Measurements from ENCODE around the gene PLGRKT. TPM values are rescaled to one million over a fixed set of nuclear protein-coding genes. Genes with fewer than 3 reads are reported as not detected.
A peak's percentile ranks its signal among the peaks of the same experiment; 100 is the strongest.
"Not testable (repeated sequence)": the region's sequence is repeated elsewhere in the genome, so short reads cannot be mapped to it uniquely, and the experiment has no call there.

Gene PLGRKT
- total RNA-seq, 2 donors from 2014 or later, result 6.0 to 8.8 TPM

- DNase-seq (ENCODE audit: low spot score), result no peak
- Histone ChIP-seq H3K9me3 (no peaks in the 10 kb centered on the region), H3K27me3 (replicated peaks; ENCODE audit: insufficient read depth) (no peaks in the 10 kb centered on the region), H3K36me3 (no peaks in the 10 kb centered on the region), H3K4me1 (ENCODE audit: control insufficient read depth in 1 of 2, low read depth in 2 of 2) (peaks cover 5 to 19% of the 10 kb centered on the region in 2 donors), H3K27ac (no peak overlapping the region), H3K4me3 (no peak overlapping the region)
- TF ChIP-seq, protein P1, sequence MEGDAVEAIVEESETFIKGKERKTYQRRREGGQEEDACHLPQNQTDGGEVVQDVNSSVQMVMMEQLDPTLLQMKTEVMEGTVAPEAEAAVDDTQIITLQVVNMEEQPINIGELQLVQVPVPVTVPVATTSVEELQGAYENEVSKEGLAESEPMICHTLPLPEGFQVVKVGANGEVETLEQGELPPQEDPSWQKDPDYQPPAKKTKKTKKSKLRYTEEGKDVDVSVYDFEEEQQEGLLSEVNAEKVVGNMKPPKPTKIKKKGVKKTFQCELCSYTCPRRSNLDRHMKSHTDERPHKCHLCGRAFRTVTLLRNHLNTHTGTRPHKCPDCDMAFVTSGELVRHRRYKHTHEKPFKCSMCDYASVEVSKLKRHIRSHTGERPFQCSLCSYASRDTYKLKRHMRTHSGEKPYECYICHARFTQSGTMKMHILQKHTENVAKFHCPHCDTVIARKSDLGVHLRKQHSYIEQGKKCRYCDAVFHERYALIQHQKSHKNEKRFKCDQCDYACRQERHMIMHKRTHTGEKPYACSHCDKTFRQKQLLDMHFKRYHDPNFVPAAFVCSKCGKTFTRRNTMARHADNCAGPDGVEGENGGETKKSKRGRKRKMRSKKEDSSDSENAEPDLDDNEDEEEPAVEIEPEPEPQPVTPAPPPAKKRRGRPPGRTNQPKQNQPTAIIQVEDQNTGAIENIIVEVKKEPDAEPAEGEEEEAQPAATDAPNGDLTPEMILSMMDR (IDR thresholded peaks at IDR 0.05), result no peak
- no peak for ATAC-seq (ENCODE audit: insufficient number of reproducible peaks, low FRiP score, low read depth)
Observed at GRCh38 chr9:5357431-5358105, 80.2 kb downstream of the PLGRKT start.

DNA sequence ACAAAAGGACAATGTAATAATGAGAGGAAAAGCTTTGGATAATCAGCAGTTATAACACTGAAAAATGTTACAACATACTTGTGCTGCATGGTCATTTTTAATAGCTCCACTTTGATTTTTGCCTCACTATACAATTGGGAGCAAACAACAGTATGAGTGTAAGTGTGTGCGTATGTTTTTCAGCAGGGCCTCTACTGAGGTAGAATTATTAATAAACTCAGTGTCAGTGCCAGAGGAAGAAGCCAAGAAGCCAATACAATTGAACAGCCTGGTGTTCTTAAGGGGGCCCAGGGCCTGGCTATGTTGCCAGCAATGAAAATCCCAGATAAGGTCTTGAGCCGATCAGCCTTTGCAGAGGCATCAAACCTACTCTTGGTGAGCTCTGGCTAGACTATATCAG lies 81.9 kb downstream of the PLGRKT start:
- TF ChIP-seq, protein P1 (IDR thresholded peaks at IDR 0.05), result no peak
- Histone ChIP-seq H3K36me3 (no peaks in the 10 kb centered on the region), H3K27me3 (replicated peaks; ENCODE audit: insufficient read depth) (no peaks in the 10 kb centered on the region), H3K27ac (no peak overlapping the region), H3K4me1 (ENCODE audit: control insufficient read depth in 1 of 2, low read depth in 2 of 2) (peaks cover 0 to 4% of the 10 kb centered on the region in 2 donors), H3K9me3 (no peaks in the 10 kb centered on the region), H3K4me3 (no peak overlapping the region)
- DNase-seq (ENCODE audit: low spot score), result no peak
- ATAC-seq (ENCODE audit: insufficient number of reproducible peaks, low FRiP score, low read depth), result no peak

DNA sequence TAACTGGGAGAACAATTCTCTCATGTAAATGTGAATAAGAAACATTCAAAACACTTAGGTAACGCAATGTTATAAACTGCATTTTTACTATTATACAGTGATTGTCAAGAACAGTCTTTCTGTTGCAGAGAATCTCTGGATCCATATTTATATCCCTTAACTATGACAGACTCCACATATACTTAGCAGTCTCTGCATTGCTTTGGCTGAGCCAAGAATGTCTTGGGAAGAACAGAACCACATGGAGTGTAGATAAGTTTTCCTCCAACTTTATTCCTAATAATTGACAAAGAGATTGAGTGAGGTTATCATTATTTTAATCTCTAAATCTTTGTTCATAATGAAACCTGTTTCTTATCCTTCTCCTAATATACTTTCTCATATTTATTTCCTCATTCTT lies 82.5 kb downstream of the PLGRKT start:
- H3K4me1 ChIP-seq (ENCODE audit: control insufficient read depth in 1 of 2, low read depth in 2 of 2), result peaks cover 0 to 4% of the 10 kb centered on the region in 2 donors
- DNase-seq (ENCODE audit: low spot score) (no peak), ATAC-seq (ENCODE audit: insufficient number of reproducible peaks, low FRiP score, low read depth) (no peak)
- H3K9me3 ChIP-seq, result peaks cover 4% of the 10 kb centered on the region
- TF ChIP-seq, protein P1 (IDR thresholded peaks at IDR 0.05), result no peak
- no peaks in the 10 kb centered on the region for H3K27me3 ChIP-seq (replicated peaks; ENCODE audit: insufficient read depth)
- no peaks in the 10 kb centered on the region for H3K36me3 ChIP-seq
- no peak overlapping the region for H3K4me3 ChIP-seq
- no peak overlapping the region for H3K27ac ChIP-seq

DNA sequence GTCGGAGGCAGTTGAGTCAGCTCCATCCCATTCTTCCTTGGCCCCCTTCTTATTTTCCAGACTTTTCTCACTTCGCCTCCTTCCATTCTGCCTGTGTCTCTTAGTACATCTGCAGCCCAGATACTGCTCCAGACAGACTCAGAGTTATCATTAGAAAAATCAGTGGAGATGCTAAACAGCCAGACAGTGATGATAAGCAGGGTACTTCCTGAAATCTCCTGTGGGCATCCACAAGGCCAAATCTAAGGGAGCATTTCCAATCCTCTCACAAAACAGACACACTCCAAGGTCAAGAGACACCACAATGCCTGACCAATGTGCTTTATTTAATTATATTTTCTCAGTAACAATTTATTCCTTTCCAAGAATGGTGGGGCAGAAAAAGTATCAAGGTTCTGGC lies 83.5 kb downstream of the PLGRKT start:
- TF ChIP-seq, protein P1 (IDR thresholded peaks at IDR 0.05), result no peak
- peaks cover 10% of the 10 kb centered on the region for H3K9me3 ChIP-seq
- no peak overlapping the region for H3K27ac ChIP-seq
- ATAC-seq (ENCODE audit: insufficient number of reproducible peaks, low FRiP score, low read depth), result no peak
- H3K36me3 ChIP-seq, result no peaks in the 10 kb centered on the region
- H3K4me3 ChIP-seq, result no peak overlapping the region
- no peaks in the 10 kb centered on the region for H3K27me3 ChIP-seq (replicated peaks; ENCODE audit: insufficient read depth)
- H3K4me1 ChIP-seq (ENCODE audit: control insufficient read depth in 1 of 2, low read depth in 2 of 2), result peaks cover 0 to 4% of the 10 kb centered on the region in 2 donors
- no peak for DNase-seq (ENCODE audit: low spot score)

DNA sequence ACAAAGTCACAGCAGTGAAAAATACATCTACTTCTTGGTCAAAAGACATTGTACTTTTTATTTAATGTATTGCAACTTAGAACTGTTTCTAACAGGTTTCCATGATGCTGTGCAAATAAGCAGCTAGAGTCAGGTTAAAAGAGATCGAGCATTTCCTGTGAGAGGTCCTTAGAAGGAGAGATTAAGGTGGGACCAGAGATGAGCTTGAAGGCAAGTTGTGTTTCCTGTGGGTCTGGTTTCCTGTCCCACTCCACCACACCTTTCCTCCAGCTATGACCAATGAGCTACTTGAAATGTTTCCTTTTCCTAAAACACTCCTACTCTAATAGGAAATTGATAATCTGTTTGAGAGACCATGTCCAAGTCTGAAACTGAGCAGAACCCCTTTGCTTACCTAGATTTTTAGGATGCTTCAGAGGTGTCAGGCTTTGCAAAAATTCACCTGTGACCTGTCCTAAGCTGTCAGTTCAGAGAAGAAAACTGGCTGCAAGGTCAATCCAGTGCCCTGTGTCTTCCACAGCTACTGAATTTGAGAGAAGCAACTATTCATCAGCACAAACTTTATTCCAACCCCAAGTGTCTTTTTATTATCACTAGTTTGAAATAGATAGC lies 85.0 kb downstream of the PLGRKT start:
- H3K9me3 ChIP-seq, result peaks cover 12% of the 10 kb centered on the region
- TF ChIP-seq, protein P1 (IDR thresholded peaks at IDR 0.05), result no peak
- peaks cover 0 to 4% of the 10 kb centered on the region in 2 donors for H3K4me1 ChIP-seq (ENCODE audit: control insufficient read depth in 1 of 2, low read depth in 2 of 2)
- no peak for ATAC-seq (ENCODE audit: insufficient number of reproducible peaks, low FRiP score, low read depth)
- no peak overlapping the region for H3K4me3 ChIP-seq
- H3K27me3 ChIP-seq (replicated peaks; ENCODE audit: insufficient read depth), result no peaks in the 10 kb centered on the region
- no peaks in the 10 kb centered on the region for H3K36me3 ChIP-seq
- DNase-seq (ENCODE audit: low spot score), result no peak
- no peak overlapping the region for H3K27ac ChIP-seq

DNA sequence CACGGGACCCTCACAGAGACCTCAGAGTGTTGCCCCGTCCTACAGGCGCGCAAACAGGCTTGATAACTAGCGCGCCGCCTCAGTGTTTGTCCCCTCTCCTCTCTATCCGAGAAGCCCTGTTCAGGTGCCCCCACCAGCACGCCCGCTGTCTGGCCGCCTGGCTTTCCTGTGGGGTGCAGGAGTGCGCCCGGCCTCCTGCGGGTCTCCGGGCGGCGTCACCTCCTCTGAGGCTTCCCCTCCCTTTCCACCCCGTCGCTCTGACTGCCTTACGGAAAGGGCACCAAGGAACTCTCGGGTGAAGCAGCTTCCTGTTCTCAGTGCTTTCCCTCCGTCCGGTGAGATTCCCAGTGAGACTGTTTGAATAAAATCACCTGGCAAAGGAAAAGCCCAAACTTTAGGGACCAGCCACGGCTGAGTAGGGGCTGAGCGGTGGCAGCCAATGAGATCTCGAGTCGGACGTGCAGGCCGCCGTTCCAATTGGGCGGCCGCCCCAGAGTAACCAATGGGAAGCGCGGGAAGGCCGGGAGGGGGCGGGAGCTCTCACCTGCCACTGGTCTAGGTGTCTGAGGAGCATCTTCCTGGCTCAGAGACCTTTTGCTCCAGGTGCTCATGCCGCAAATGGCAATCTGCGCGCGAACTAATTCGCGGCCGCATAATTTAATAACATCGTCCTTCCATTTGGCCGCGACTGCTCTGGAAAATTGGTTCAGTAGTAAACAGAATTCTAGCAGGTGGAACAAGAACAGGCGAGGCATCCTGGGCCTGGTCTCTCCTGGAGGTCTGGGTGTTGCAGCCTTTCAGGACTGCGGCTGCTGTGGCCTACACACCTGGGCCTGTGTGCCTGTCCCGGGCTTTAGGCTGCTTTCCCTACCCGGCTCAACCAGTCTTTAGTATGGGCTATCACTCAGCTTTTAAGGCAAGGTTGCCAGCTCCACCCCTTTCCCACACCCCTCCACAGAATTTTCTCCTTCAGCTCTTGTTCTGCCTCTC lies 98.4 kb downstream of the PLGRKT start, which contains the start of gene RLN1:
RLN1 (minus strand) TSS at position 885 of the 990 bp plus-strand sequence; CDS start at position 755, 130 bp downstream.
- H3K9me3 ChIP-seq; H3K27ac ChIP-seq; H3K27me3 ChIP-seq (replicated peaks; ENCODE audit: insufficient read depth); DNase-seq (ENCODE audit: low spot score); H3K4me1 ChIP-seq (ENCODE audit: control insufficient read depth in 1 of 2, low read depth in 2 of 2); H3K36me3 ChIP-seq: not testable (repeated sequence)
- ATAC-seq (ENCODE audit: insufficient number of reproducible peaks, low FRiP score, low read depth), result peak; percentile 69
- H3K4me3 ChIP-seq, result peak within 1 kb of the TSS; percentile 56
